Measurements from ENCODE around the gene KTN1. TPM values are rescaled to one million over a fixed set of nuclear protein-coding genes. Genes with fewer than 3 reads are reported as not detected.

KTN1 gene
- total RNA-seq, 1 donor from 2014 or later = 150 TPM

- no peak overlapping the region for H3K4me3 ChIP-seq (ENCODE audit: low read depth, low read length)
- no peaks in the 10 kb centered on the region for H3K36me3 ChIP-seq (ENCODE audit: control insufficient read depth, insufficient read depth, low read length)
- no peak for DNase-seq (ENCODE audit: low read depth)
- no peaks in the 10 kb centered on the region for H3K27me3 ChIP-seq (ENCODE audit: control insufficient read depth, insufficient read depth, low read length)
- TF ChIP-seq, protein P1, sequence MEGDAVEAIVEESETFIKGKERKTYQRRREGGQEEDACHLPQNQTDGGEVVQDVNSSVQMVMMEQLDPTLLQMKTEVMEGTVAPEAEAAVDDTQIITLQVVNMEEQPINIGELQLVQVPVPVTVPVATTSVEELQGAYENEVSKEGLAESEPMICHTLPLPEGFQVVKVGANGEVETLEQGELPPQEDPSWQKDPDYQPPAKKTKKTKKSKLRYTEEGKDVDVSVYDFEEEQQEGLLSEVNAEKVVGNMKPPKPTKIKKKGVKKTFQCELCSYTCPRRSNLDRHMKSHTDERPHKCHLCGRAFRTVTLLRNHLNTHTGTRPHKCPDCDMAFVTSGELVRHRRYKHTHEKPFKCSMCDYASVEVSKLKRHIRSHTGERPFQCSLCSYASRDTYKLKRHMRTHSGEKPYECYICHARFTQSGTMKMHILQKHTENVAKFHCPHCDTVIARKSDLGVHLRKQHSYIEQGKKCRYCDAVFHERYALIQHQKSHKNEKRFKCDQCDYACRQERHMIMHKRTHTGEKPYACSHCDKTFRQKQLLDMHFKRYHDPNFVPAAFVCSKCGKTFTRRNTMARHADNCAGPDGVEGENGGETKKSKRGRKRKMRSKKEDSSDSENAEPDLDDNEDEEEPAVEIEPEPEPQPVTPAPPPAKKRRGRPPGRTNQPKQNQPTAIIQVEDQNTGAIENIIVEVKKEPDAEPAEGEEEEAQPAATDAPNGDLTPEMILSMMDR (IDR thresholded peaks at IDR 0.05; ENCODE audit: insufficient read depth, low read length, poor library complexity, severe bottlenecking) = no peak
Observed at GRCh38 chr14:55536204-55536708, 43.8 kb upstream of the KTN1 start.

DNA sequence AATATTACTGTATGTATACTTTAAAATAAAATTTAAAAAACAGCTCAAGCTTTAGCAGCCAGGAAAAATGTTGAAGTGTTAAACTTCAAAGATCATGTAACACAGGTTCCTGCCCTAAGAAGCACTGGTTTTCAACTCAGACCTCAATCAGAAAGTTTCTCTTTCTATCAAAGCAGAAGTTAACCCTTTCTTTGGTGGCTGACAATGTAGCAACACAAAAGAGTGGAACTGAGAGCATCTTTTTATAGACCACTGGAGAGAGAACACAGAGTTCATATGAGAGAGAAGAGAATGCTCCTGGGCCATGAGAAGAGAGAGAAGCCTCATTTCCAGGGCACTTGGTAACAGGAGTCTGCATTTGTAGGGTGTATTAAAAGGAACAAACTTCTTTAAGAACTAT is 42.2 kb upstream of the KTN1 start:
- Histone ChIP-seq H3K27me3 (ENCODE audit: control insufficient read depth, insufficient read depth, low read length) (no peaks in the 10 kb centered on the region), H3K4me3 (ENCODE audit: low read depth, low read length) (no peak overlapping the region), H3K36me3 (ENCODE audit: control insufficient read depth, insufficient read depth, low read length) (no peaks in the 10 kb centered on the region)
- TF ChIP-seq, protein P1 (IDR thresholded peaks at IDR 0.05; ENCODE audit: insufficient read depth, low read length, poor library complexity, severe bottlenecking) = no peak
- no peak for DNase-seq (ENCODE audit: low read depth)

- no peaks in the 10 kb centered on the region for H3K36me3 ChIP-seq (ENCODE audit: control insufficient read depth, insufficient read depth, low read length)
- no peak for DNase-seq (ENCODE audit: low read depth)
- TF ChIP-seq, protein P1 (IDR thresholded peaks at IDR 0.05; ENCODE audit: insufficient read depth, low read length, poor library complexity, severe bottlenecking) = no peak
- H3K27me3 ChIP-seq (ENCODE audit: control insufficient read depth, insufficient read depth, low read length) = no peaks in the 10 kb centered on the region
- H3K4me3 ChIP-seq (ENCODE audit: low read depth, low read length) = no peak overlapping the region
Observed at GRCh38 chr14:55539975-55540374, 40.0 kb upstream of the KTN1 start.

- H3K36me3 ChIP-seq (ENCODE audit: control insufficient read depth, insufficient read depth, low read length) = no peaks in the 10 kb centered on the region
- no peak for DNase-seq (ENCODE audit: low read depth)
- TF ChIP-seq, protein P1 (IDR thresholded peaks at IDR 0.05; ENCODE audit: insufficient read depth, low read length, poor library complexity, severe bottlenecking) = no peak
- H3K27me3 ChIP-seq (ENCODE audit: control insufficient read depth, insufficient read depth, low read length) = no peaks in the 10 kb centered on the region
- no peak overlapping the region for H3K4me3 ChIP-seq (ENCODE audit: low read depth, low read length)
Observed at GRCh38 chr14:55540847-55541773, 38.9 kb upstream of the KTN1 start.

- TF ChIP-seq, protein P1 (IDR thresholded peaks at IDR 0.05; ENCODE audit: insufficient read depth, low read length, poor library complexity, severe bottlenecking) = no peak
- no peak for DNase-seq (ENCODE audit: low read depth)
- Histone ChIP-seq H3K36me3 (ENCODE audit: control insufficient read depth, insufficient read depth, low read length) (no peaks in the 10 kb centered on the region), H3K4me3 (ENCODE audit: low read depth, low read length) (no peak overlapping the region), H3K27me3 (ENCODE audit: control insufficient read depth, insufficient read depth, low read length) (no peaks in the 10 kb centered on the region)
Observed at GRCh38 chr14:55545779-55546178, 34.2 kb upstream of the KTN1 start.
